AG04449 (cell line): Measurements from ENCODE around the gene UBFD1.
"Not testable (repeated sequence)": the region's sequence is repeated elsewhere in the genome, so short reads cannot be mapped to it uniquely, and the experiment has no call there.

ENCODE experiments used
- CTCF ChIA-PET: fragments of 350-600 bp; formaldehyde crosslinking; extraction: SDS; loops from one replicate; lab custom pipeline; 2021; ENCODE audit warnings: antibody characterized with exemption; lab: Yijun Ruan, JAX
- POLR2A ChIA-PET: fragments of 400-600, 350-600 bp; formaldehyde crosslinking; extraction: SDS; loops from one replicate; lab custom pipeline; 2020; ENCODE audit warnings: antibody characterized with exemption, inconsistent platforms; lab: Yijun Ruan, JAX
- DNase-seq: peaks from one replicate; pipeline ENCODE4 v3.0.0-alpha.2; 2010; ENCODE audit warnings: low read depth, low spot score
- H3K4me3 ChIP-seq: 2 replicates; pipeline ENCODE4 v1.5.1; 2011; ENCODE audit warnings: low read depth, mild to moderate bottlenecking, control low read depth, low read length
- CTCF ChIP-seq: IDR thresholded peaks from one replicate; pipeline ENCODE4 v1.5.1; 2011; ENCODE audit warnings: mild to moderate bottlenecking, moderate library complexity, low read length, control low read depth, inconsistent platforms; ENCODE audit not compliant: insufficient read depth; ENCODE audit errors: missing control alignments

Gene UBFD1

GRCh38 chr16:23556881-23557778, at the start of gene UBFD1, which contains the start of gene EARS2:
UBFD1 (plus strand) TSS chr16:23557727; CDS start chr16:23557743, 16 bp downstream.
EARS2 (minus strand) TSS chr16:23557350; CDS start chr16:23557343, 7 bp downstream.
- ChIA-PET CTCF (interaction anchor here (0.6 to 3.1 kb wide), 20 partner anchors 9 to 374 kb away, joined by 3 to 21 read pairs (median 5); partner anchors contain the start of gene NDUFAB1), POLR2A (interaction anchor here (0.6 to 1.1 kb wide), 8 partner anchors 12 to 1582 kb away, joined by 3 to 6 read pairs (median 3); no protein-coding TSS in a partner anchor)
- H3K4me3 ChIP-seq, result peak within 1 kb of the TSS; percentile 96
- DNase-seq, result peak; percentile 93
- peak; percentile 92 for TF ChIP-seq CTCF

GRCh38 chr16:23508589-23509440, 48.7 kb upstream of the UBFD1 start:
- no peak for DNase-seq
- TF ChIP-seq CTCF, result no peak
- ChIA-PET CTCF (interaction anchor here (1.8 kb wide), 1 partner anchor 73 kb away, joined by 7 read pairs; no protein-coding TSS in a partner anchor), POLR2A (no interaction called here)
- peak overlapping the region; percentile 77 for H3K4me3 ChIP-seq

- no peak for TF ChIP-seq CTCF
- no peak for DNase-seq
- CTCF ChIA-PET, result interaction anchor here (1.0 to 1.8 kb wide), 2 partner anchors 50 to 74 kb away, joined by 4 to 7 read pairs; no protein-coding TSS in a partner anchor
- peak overlapping the region; percentile 77 for H3K4me3 ChIP-seq
- POLR2A ChIA-PET, result interaction anchor here (1.3 kb wide), 1 partner anchor 30 kb away, joined by 5 read pairs; no protein-coding TSS in a partner anchor
These were observed 48.1 kb upstream of the UBFD1 start for GRCh38 chr16:23509441-23509754.

- ChIA-PET POLR2A (interaction anchor here (1.3 kb wide), 1 partner anchor 30 kb away, joined by 5 read pairs; no protein-coding TSS in a partner anchor), CTCF (interaction anchor here (1.0 to 1.8 kb wide), 3 partner anchors 49 to 87 kb away, joined by 3 to 7 read pairs (median 4); no protein-coding TSS in a partner anchor)
- TF ChIP-seq CTCF, result no peak
- DNase-seq, result no peak
- peak overlapping the region; percentile 77 for H3K4me3 ChIP-seq
These were observed 47.8 kb upstream of the UBFD1 start for GRCh38 chr16:23509782-23510163.

GRCh38 chr16:23510164-23510914, 47.2 kb upstream of the UBFD1 start, which contains the start of gene GGA2:
GGA2 (minus strand) TSS chr16:23510494; CDS start chr16:23510411, 83 bp downstream.
- ChIA-PET CTCF (interaction anchor here (1.0 to 1.8 kb wide), 4 partner anchors 15 to 87 kb away, joined by 3 to 7 read pairs (median 4); no protein-coding TSS in a partner anchor), POLR2A (interaction anchor here (1.3 kb wide), 1 partner anchor 29 kb away, joined by 5 read pairs; no protein-coding TSS in a partner anchor)
- no peak for TF ChIP-seq CTCF
- H3K4me3 ChIP-seq, result peak within 1 kb of the TSS; percentile 77
- DNase-seq, result no peak

- peak overlapping the region; percentile 77 for H3K4me3 ChIP-seq
- CTCF ChIA-PET, result interaction anchor here (1.1 to 1.8 kb wide), 3 partner anchors 15 to 86 kb away, joined by 3 to 7 read pairs (median 3); no protein-coding TSS in a partner anchor
- not testable (repeated sequence) for DNase-seq
- POLR2A ChIA-PET, result interaction anchor here (1.3 kb wide), 1 partner anchor 29 kb away, joined by 5 read pairs; no protein-coding TSS in a partner anchor
These were observed 46.6 kb upstream of the UBFD1 start for GRCh38 chr16:23510915-23511270.
